Endothelial cell of umbilical vein (primary cell): Measurements from ENCODE around the gene CELSR1. TPM values are rescaled to one million over a fixed set of nuclear protein-coding genes. Genes with fewer than 3 reads are reported as not detected.
"Not testable (repeated sequence)": the region's sequence is repeated elsewhere in the genome, so short reads cannot be mapped to it uniquely, and the experiment has no call there.

Experiments used
- BruUV-seq: library from RNA; stranded (reverse); fragments of 400-500 nt; replicated peaks from 2 replicates; lab custom pipeline; 2021; lab: Mats Ljungman, UMichigan
- CTCF ChIA-PET: fragments of 300-600, 350-600 bp; sonication (Branson Sonifier 250); formaldehyde crosslinking; loops from one replicate; lab custom pipeline; 2021; ENCODE audit warnings: antibody characterized with exemption, inconsistent platforms; lab: Charles Lee
- POLR2A ChIA-PET: fragments of 300-600, 350-600 bp; sonication (Branson Sonifier 250); formaldehyde crosslinking; loops from one replicate; lab custom pipeline; 2021; ENCODE audit warnings: antibody characterized with exemption, inconsistent platforms; lab: Charles Lee
- DNase-seq: peaks from one replicate; pipeline ENCODE4 v3.0.0-alpha.2; 2011; ENCODE audit warnings: low read depth, low spot score
- FAIRE-seq: peaks from 2 replicates; lab custom pipeline; 2011; peaks lifted over from hg19 to GRCh38; lab: Jason Lieb, UNC
- H2AFZ ChIP-seq: 2 replicates; pipeline ENCODE4 v1.6.0; 2012; ENCODE audit warnings: low read depth, low read length, control low read depth, inconsistent platforms
- H3K27ac ChIP-seq: 2 replicates; pipeline ENCODE4 v1.5.1; 2011; ENCODE audit warnings: low read depth, mild to moderate bottlenecking, control low read depth, low read length, moderate library complexity; ENCODE audit not compliant: insufficient read depth
- H3K27me3 ChIP-seq, 2 experiments: 2 replicates each; pipeline versions ENCODE4 v1.6.0 to v1.6.1; 2011; ENCODE audit warnings: low read length in 2 of 2, mixed read lengths in 1 of 2; ENCODE audit not compliant: control insufficient read depth in 2 of 2, insufficient read depth in 2 of 2
- H3K36me3 ChIP-seq, 2 experiments: 2 replicates in 1 of 2; 3 replicates in 1 of 2; pipeline ENCODE4 v1.5.1; 2011; ENCODE audit warnings: low read length in 2 of 2, mild to moderate bottlenecking in 1 of 2, moderate library complexity in 1 of 2; ENCODE audit not compliant: control insufficient read depth in 2 of 2, insufficient read depth in 2 of 2; ENCODE audit errors: extremely low read depth in 1 of 2
- H3K4me1 ChIP-seq: 3 replicates; pipeline ENCODE4 v1.5.1; 2011; ENCODE audit warnings: mild to moderate bottlenecking, low read length; ENCODE audit not compliant: control insufficient read depth, insufficient read depth; ENCODE audit errors: extremely low read depth
- H3K4me2 ChIP-seq: 2 replicates; pipeline ENCODE4 v1.6.1; 2011; ENCODE audit warnings: low read length, control low read depth, mixed read lengths; ENCODE audit not compliant: insufficient read depth
- H3K4me3 ChIP-seq, 3 experiments: fragments of 200-600 bp in 1 of 3; sonication (generic), shearing (Covaris generic) in 1 of 3; replicated peaks in 1 of 3; 2 replicates each; pipeline ENCODE4 v1.5.1; 2011 to 2016; ENCODE audit warnings: control low read depth in 3 of 3, low read length in 3 of 3, mild to moderate bottlenecking in 2 of 3, inconsistent platforms in 1 of 3, low read depth in 1 of 3, moderate library complexity in 1 of 3; ENCODE audit not compliant: insufficient read depth in 1 of 3
- H3K79me2 ChIP-seq: 2 replicates; pipeline ENCODE4 v1.6.0; 2012; ENCODE audit warnings: low read length, inconsistent platforms; ENCODE audit not compliant: control insufficient read depth, insufficient read depth
- H3K9ac ChIP-seq: replicated peaks from 2 replicates; pipeline ENCODE3; 2011; ENCODE audit warnings: low read length, control low read depth; ENCODE audit not compliant: insufficient read depth; ENCODE audit errors: extremely low read depth
- H3K9me1 ChIP-seq: replicated peaks from 3 replicates; pipeline ENCODE4 v1.6.0; 2011; ENCODE audit warnings: mild to moderate bottlenecking, low read length; ENCODE audit not compliant: control insufficient read depth, insufficient read depth; ENCODE audit errors: extremely low read depth
- H3K9me3 ChIP-seq: replicated peaks from 2 replicates; pipeline ENCODE4 v1.5.1; 2012; ENCODE audit warnings: low read length, inconsistent platforms; ENCODE audit not compliant: control insufficient read depth, insufficient read depth
- H4K20me1 ChIP-seq: replicated peaks from 2 replicates; pipeline ENCODE3; 2011; ENCODE audit warnings: mild to moderate bottlenecking, low read length; ENCODE audit not compliant: control insufficient read depth, insufficient read depth; ENCODE audit errors: extremely low read depth
- CTCF ChIP-seq, 2 donors: IDR thresholded peaks; 1 replicate in 1 of 2; 2 replicates in 1 of 2; pipeline ENCODE4 v1.5.1; 2011; ENCODE audit warnings: low read length in 2 of 2, mild to moderate bottlenecking in 2 of 2, moderate library complexity in 2 of 2, control low read depth in 1 of 2, inconsistent platforms in 1 of 2, low read depth in 1 of 2; ENCODE audit not compliant: insufficient read depth in 1 of 2; ENCODE audit errors: extremely low read depth in 1 of 2
- EZH2 ChIP-seq: IDR thresholded peaks from 2 replicates; pipeline ENCODE4 v1.6.1; 2012; ENCODE audit warnings: borderline replicate concordance, low read depth, mild to moderate bottlenecking, moderate library complexity, low read length, inconsistent platforms; ENCODE audit not compliant: severe bottlenecking
- FOS ChIP-seq: IDR thresholded peaks from 2 replicates; pipeline ENCODE4 v1.6.1; 2011; ENCODE audit warnings: mild to moderate bottlenecking, low read length, moderate library complexity, borderline replicate concordance; ENCODE audit not compliant: insufficient read depth
- GATA2 ChIP-seq: IDR thresholded peaks from 2 replicates; pipeline ENCODE4 v1.7.0; 2011; ENCODE audit warnings: low read depth, mild to moderate bottlenecking, moderate library complexity, mixed read lengths, low read length; ENCODE audit not compliant: insufficient read length, insufficient read depth
- JUN ChIP-seq: IDR thresholded peaks from 2 replicates; pipeline ENCODE4 v1.6.1; 2011; ENCODE audit warnings: borderline replicate concordance, low read depth; ENCODE audit not compliant: insufficient read length, insufficient read depth
- MYC ChIP-seq: IDR thresholded peaks from one replicate; pipeline ENCODE4 v1.6.1; 2011; ENCODE audit warnings: mild to moderate bottlenecking, low read depth, low read length
- POLR2A ChIP-seq: IDR thresholded peaks from 2 replicates; pipeline ENCODE4 v1.6.1; 2012; ENCODE audit warnings: low read depth, mild to moderate bottlenecking, control low read depth, low read length
- POLR2AphosphoS5 ChIP-seq: IDR thresholded peaks from 2 replicates; pipeline ENCODE4 v1.6.1; 2012; ENCODE audit warnings: low read depth, mild to moderate bottlenecking, control low read depth, low read length, moderate library complexity; ENCODE audit not compliant: insufficient read depth
- dilution Hi-C: fragments of 300-500 bp; cut with MboI; formaldehyde crosslinking; loops from one replicate; pipeline ENCODE4 v1.15.0; 2019; ENCODE audit warnings: low sequenced_read_pairs; ENCODE audit not compliant: extremely low pct_ligation_motif_present
- intact Hi-C: fragments of 100-400 bp; cut with micrococcal nuclease; formaldehyde crosslinking; loops from one replicate; pipeline ENCODE4 v1.10.0; 2022
- polyA plus RNA-seq, 4 experiments: library from polyadenylated mRNA; depleted of rRNA in 3 of 4; stranded (reverse) in 3 of 4; unstranded in 1 of 4; fragments of >200 nt; gene quantifications; 2 replicates each; pipeline versions ENCODE4 v1.2.1 to v1.2.3, GENCODE V29; 2011 to 2012; ENCODE audit warnings: missing spikeins in 1 of 4
- total RNA-seq: library from RNA; stranded (reverse); gene quantifications from 2 replicates; pipeline ENCODE4 v1.2.3, GENCODE V29; 2021
- TF ChIP-seq, protein P1 (sequence below): IDR thresholded peaks from 2 replicates; pipeline ENCODE4 v1.6.1; 2011; ENCODE audit not compliant: insufficient read depth, insufficient read length

CELSR1 gene
- total and polyA plus RNA-seq, 2 donors (not counting 3 experiments of a cell fraction or from before 2014, with no cell fraction given) = 3.7 to 5.4 TPM

DNA sequence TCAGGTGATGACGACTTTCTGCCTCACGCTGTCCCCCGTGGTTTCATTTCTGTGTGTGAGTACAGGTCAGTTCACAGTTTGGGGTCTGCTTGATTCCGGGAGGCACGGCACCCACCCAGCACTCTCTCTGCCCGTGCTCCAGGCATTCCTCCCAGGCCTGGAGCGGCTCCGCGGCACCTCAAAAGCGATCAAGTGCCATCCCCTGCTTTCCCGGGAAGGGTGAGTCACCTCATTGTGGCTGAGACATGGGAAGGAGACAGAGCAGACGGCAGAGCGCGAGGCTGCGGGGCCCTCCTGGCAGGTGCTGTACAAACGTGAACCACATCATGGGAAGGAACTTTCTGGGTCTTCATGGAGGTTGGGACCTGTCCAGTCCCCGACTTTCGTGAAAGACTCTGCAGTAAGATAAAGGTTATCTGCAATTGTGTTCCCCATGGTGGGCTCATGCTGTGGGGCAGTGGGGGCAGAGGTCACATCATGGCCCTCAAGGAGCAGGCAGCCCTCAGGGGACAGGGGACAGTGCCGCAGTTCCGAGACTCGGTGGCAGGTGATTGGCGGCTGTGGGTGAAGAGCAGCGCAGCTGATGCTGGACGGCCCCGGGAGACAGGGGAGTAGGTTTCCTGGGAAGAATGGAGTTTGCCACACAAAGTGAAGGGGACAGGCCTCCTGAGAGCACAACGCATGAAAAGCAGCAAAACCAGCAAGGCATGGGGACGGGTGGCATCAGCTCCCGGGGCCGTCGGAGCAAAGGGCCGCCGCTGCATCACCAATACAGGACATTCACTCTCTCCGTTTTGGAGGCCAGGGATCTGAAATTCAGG is 65.3 kb downstream of the CELSR1 start:
- intact Hi-C loops (no loop called here), dilution Hi-C loops (no loop called here)
- H3K9me3 ChIP-seq = no peaks in the 10 kb centered on the region
- no peak overlapping the region for H3K4me2 ChIP-seq
- H3K9ac ChIP-seq = no peak overlapping the region
- H3K27ac ChIP-seq = no peak overlapping the region
- DNase-seq (no peak), FAIRE-seq (no peak)
- ChIA-PET POLR2A (no interaction called here), CTCF (interaction anchor here (1.3 kb wide), 1 partner anchor 8 kb away, joined by 4 read pairs; no protein-coding TSS in a partner anchor)
- no peaks in the 10 kb centered on the region for H3K27me3 ChIP-seq
- H2AFZ ChIP-seq = no peak overlapping the region
- H3K4me3 ChIP-seq = no peak overlapping the region
- H3K4me1 ChIP-seq = no peaks in the 10 kb centered on the region
- no peak for TF ChIP-seq GATA2
- no peak for TF ChIP-seq JUN
- no peak for TF ChIP-seq EZH2
- TF ChIP-seq, protein P1, sequence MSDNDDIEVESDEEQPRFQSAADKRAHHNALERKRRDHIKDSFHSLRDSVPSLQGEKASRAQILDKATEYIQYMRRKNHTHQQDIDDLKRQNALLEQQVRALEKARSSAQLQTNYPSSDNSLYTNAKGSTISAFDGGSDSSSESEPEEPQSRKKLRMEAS = no peak
- no peak for TF ChIP-seq FOS
- no peak for TF ChIP-seq POLR2AphosphoS5
- no peak for TF ChIP-seq POLR2A
- TF ChIP-seq MYC = no peak
- TF ChIP-seq CTCF (IDR thresholded peaks at IDR 0.05; ENCODE audit: extremely low read depth in 1 of 2, insufficient read depth in 1 of 2, low read depth in 1 of 2, low read length in 2 of 2) = no peak
- H3K9me1 ChIP-seq = no peaks in the 10 kb centered on the region
- no peaks in the 10 kb centered on the region for H3K79me2 ChIP-seq
- BruUV-seq = no TSS peak
- no peaks in the 10 kb centered on the region for H4K20me1 ChIP-seq
- H3K36me3 ChIP-seq = no peaks in the 10 kb centered on the region

GRCh38 chr22:46471330-46471729 is 66.1 kb downstream of the CELSR1 start:
- H3K9me3 ChIP-seq, H3K9me1 ChIP-seq, H3K36me3 ChIP-seq, FAIRE-seq, BruUV-seq, H3K9ac ChIP-seq, intact Hi-C loops, H3K27me3 ChIP-seq, H3K4me1 ChIP-seq, H3K27ac ChIP-seq, H3K79me2 ChIP-seq, POLR2A ChIA-PET, DNase-seq, H4K20me1 ChIP-seq, dilution Hi-C loops, H3K4me3 ChIP-seq, H2AFZ ChIP-seq, H3K4me2 ChIP-seq: not testable (repeated sequence)
- CTCF ChIA-PET = interaction anchor here (1.3 kb wide), 1 partner anchor 8 kb away, joined by 4 read pairs; no protein-coding TSS in a partner anchor
